ENCODE data around the gene DUSP16.

DUSP16 gene

DNA sequence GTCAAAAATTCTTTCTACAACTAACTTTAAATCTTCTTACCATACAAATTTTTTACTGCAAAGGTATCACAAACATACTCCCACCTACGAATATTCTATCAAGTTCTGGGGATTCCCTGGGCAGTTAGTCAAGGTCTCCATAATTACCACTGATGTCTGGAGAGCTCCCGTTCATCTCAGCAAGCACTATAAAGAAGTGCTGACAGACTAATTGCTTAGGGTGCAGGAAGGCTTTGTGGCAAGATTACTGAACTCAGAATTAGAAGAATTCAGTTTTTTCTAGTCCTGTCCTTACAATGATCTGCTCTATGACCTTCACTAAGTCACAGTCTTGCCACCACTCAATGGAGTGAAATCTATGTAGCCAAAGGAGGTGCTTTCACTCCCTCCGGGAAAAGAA, 61.5 kb downstream of the DUSP16 start:
- no peak for DNase-seq

- no peak for DNase-seq
These were observed 62.6 kb downstream of the DUSP16 start for GRCh38 chr12:12499909-12500604.

DNA sequence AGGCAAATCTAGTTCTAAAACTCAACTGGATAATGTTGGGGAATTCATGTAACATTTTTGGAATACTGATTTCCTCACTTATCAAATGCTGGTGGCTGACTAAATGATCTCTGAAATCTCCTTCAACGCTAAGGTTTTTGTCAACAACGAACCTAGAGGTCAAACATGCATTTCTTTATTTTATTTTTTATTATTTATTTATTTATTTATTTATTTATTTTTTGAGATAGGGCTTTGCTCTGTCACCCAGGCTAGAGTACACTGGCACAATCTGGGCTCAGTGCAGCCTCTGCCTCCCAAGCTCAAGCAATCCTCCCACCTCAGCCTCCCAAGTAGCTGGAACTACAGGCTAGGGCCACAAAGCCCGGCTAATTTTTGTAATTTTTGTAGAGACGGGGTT, 64.5 kb downstream of the DUSP16 start:
- DNase-seq = no peak

- DNase-seq = no peak
These were observed 67.1 kb downstream of the DUSP16 start for GRCh38 chr12:12495536-12495935.

GRCh38 chr12:12492547-12492946, 70.1 kb downstream of the DUSP16 start:
- DNase-seq = no peak

- DNase-seq = no peak
These were observed 71.1 kb downstream of the DUSP16 start for GRCh38 chr12:12491606-12492005.

DNA sequence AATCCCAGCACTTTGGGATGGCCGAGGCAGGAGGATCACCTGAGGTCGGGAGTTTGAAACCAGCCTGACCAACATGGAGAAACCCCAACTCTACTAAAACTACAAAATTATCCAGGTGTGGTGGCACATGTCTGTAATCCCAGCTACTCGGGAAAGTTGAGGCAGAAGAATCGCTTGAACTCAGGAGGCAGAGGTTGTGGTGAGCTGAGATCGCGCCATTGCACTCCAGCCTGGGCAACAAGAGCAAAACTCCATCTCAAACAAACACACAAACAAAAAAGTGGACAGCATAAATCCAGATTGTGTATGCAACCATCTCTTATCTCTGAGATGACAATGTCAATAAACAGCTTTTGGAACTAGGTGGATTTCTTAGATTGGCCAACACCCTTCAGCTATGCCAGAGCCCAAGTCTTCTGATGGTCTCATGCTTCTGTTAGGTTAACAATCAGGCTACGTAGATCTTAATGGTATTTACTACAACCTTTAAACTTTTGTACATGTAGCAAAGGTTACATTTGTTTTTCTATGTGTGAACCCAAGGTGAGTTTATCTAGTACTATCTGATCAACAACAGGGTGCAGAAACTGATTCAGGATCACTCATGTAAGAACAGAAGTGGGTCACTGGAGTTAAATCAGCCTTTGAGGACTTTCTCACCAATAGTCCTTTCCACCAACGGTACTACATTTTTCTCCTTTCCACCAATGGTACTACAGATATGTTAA, 73.7 kb downstream of the DUSP16 start:
- DNase-seq = no peak

DNA sequence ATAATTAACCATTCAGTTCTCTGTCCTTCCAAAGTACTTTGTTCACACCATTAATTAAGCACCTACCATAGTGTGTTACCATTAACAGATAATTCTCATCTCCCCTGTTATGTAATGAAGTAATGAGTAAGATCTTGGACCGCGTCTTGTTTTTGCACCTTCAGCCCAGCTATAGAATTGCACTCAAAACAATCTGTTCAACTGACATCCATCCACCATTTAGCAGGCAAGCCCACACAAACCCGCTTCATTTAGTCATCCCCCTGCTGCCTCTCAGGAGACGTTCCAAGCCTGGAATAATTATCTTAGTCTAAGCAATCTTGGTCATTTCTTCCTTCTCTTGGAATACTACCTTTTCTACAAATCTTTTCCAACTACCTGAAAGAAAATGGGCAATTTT, 74.4 kb downstream of the DUSP16 start:
- peak in 7 of 56 donors; percentile 6 to 44 (median 17) for DNase-seq

DNA sequence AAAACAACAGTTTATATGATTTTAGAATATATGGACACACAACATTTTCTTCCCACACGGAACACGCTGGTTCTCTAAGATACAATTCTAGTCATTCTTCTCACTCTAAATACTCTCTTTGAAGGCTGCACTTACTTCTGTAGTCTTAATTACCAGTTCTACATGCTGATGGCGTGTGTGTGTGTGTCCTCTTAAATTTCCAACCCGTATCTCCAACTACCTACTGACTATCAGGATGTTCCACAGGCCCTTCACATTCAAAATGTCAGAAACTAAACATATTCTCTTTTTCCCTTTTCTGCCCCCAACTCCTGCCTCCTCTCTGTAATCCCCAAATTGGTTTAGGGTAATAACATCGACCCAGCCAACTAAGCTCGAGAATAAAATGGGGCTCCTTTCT, 75.2 kb downstream of the DUSP16 start:
- no peak for DNase-seq

DNA sequence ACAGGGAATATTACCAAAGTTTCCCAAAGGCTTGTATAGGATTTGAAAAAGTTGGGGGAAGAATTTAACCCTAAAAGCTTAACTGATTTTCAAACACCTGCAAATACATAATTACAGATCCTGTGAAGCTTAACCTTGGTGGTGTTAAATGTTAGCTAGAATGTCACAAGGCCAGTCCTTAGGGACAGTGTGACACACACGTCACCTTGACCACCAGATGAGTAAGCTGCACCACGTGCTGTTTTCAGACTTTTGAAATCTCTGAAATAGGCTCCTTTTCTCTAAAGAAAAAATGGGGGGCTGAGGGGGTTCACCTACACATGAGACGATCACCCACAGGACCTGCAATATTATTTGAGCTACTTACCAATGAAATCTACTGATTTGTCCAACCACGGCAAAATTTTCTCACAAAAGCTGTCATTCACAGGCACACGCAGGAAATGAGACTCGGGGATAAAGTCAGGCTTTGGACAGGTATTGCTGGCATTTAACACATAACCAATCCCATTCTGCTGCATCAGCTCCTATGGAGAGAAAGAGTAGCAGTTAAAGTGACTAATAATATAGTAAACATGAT, 75.9 kb downstream of the DUSP16 start:
- DNase-seq = no peak

- DNase-seq = no peak
These were observed 79.2 kb downstream of the DUSP16 start for GRCh38 chr12:12483438-12483837.

- no peak for DNase-seq
These were observed 79.7 kb downstream of the DUSP16 start for GRCh38 chr12:12482959-12483358.

DNA sequence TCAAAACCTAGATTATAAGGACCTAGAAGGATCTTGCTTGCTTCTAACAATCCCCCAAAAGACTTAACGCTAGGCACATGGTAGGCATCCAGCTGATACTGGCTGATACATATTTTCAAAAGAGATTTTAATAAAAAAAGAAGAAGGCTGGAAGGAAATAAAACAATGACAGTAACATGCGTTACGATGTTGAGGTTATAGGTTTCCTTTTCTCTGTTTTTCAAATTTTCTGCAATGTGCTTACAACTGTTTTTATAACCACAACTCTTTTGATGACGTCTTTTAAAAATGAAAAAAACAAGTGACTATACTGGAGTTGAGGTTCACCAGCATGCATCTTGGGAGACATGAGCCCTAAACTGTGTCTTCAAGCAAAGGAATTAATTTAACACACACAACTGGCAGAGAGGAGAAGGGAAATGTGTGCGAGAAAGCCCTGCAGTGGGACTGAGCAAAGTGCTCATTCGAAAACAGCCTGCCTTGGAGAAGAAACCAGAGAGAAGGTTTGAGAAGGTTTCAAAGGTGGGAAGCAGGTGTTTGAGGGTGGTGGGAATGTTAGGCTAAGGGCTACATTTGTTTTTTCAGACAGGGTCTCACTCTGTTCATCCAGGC, 80.4 kb downstream of the DUSP16 start:
- no peak for DNase-seq

DNA sequence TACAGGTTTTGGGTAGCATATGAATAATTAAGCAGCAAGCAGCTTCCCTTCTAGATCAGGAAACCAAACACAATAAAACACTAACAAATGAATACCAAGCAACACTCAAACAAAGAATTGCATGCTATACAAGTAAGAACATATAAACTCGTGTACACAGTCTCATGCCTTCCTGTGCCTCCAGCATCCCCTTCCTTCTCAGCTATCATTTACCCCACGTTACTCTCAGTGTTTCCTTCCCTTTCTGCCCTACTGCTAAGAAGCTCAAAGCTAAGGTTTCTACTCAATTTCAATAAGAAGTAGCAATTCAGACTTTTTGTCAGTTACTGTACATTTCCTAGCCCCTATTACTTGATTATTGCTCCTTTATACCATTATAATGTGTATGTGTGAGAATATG, 81.0 kb downstream of the DUSP16 start:
- no peak for DNase-seq

- DNase-seq = no peak
These were observed 82.6 kb downstream of the DUSP16 start for GRCh38 chr12:12480074-12480473.

GRCh38 chr12:12477532-12477890, 85.2 kb downstream of the DUSP16 start:
- DNase-seq = no peak

- DNase-seq = peak in 54 of 56 donors; percentile 15 to 90 (median 68)
These were observed 85.7 kb downstream of the DUSP16 start for GRCh38 chr12:12476857-12477531.

DNA sequence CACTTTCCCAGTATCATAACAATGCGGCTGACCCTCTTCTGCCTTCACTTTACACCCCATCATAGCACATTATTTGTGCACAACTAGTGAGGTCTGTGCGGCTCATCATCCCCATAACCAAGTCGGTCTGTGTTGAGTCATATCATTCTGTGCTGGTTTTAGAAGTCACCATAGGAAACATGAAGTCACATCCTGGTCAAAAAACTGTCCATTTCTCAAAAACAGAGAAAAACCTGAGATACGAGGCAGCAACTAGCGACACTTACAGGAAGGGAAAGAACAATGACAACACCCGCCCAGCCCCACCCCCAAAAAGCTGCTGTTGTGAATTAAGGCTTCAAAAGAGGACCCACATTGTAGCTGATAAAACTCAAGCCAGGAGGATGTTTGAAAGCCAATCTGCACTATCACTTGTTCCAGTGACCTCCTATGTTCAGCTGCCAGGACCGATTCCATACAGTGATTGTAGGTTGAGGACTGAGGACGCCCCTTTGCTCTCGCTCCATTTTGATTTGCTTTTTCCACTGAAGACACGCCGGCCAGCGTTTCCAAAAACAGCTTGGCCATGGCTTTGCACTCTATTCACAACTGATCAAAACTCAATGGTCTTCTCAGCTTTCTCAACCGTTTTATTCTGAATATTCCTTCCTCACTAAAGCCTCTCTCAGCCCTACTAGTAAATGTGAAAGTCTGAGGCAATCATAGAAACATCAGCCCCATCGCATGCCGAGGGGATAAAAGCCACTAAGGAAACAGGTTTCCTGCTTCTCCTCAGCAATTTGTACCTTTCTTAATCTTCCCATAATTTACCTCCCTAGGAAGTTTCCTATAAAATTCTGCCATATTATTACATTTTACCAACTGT, 87.5 kb downstream of the DUSP16 start:
- DNase-seq = no peak

DNA sequence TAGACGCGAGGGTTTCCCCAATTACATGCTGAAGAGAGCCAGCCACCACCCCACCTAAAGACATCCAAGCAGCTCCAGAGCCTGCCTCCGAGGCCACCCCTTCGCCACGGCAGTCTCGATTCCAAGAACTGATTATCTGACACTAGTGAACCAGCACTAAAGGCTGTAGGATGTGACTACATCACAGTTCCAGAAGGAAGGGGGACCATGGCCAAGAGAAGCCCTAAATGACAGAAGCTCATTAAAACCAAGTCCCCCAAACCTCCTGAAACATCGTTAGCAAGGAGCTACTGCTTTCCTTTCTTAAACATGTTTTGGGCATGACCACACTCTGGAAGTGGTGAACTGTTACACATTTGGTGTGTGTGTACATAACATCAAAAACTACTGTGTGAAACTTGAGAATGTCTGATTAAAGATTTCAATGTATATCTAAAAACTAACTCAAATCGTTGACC, 88.2 kb downstream of the DUSP16 start:
- DNase-seq = no peak

GRCh38 chr12:12473223-12473622, 89.4 kb downstream of the DUSP16 start:
- no peak for DNase-seq

Measured in amygdala (tissue), 56 donors.